Left colon (tissue), 2 donors: ENCODE data around the gene HOXB4. TPM values are rescaled to one million over a fixed set of nuclear protein-coding genes. Genes with fewer than 3 reads are reported as not detected.
A peak's percentile ranks its signal among the peaks of the same experiment; 100 is the strongest.
"Not testable (repeated sequence)": the region's sequence is repeated elsewhere in the genome, so short reads cannot be mapped to it uniquely, and the experiment has no call there.

Source experiments
- ATAC-seq: fragments of 200-7000 bp; cut with Tn5 transposase; one replicate; pipeline ENCODE4 v1.9.1; 2020; ENCODE audit warnings: mild to moderate bottlenecking, moderate library complexity
- DNase-seq, 2 donors: peaks; one replicate each; pipeline ENCODE4 v3.0.0-alpha.2; 2020
- intact Hi-C, 2 donors: fragments of 100-400 bp; cut with DNase I in 1 of 2; cut with micrococcal nuclease in 1 of 2; formaldehyde crosslinking; loops; one replicate each; pipeline versions ENCODE4 v1.11.2 to v1.14.0; 2022; cut with DNase I, micrococcal nuclease
- total RNA-seq, 2 donors: library from RNA; stranded (reverse); fragmentation: NEBNext Ultra II Directional; extraction: Animal tissue kit (Norgen Biotek cat#: 25700); gene quantifications; one replicate each; pipeline ENCODE4 v1.2.1, GENCODE V29; 2021
- donor health status: DM: no; HTN: no; CAD: no.
- donor health status: DM: yes; HTN: yes; CAD: no.

The HOXB4 gene
- total RNA-seq, 2 donors from 2014 or later, result 3.0 to 3.9 TPM

DNA sequence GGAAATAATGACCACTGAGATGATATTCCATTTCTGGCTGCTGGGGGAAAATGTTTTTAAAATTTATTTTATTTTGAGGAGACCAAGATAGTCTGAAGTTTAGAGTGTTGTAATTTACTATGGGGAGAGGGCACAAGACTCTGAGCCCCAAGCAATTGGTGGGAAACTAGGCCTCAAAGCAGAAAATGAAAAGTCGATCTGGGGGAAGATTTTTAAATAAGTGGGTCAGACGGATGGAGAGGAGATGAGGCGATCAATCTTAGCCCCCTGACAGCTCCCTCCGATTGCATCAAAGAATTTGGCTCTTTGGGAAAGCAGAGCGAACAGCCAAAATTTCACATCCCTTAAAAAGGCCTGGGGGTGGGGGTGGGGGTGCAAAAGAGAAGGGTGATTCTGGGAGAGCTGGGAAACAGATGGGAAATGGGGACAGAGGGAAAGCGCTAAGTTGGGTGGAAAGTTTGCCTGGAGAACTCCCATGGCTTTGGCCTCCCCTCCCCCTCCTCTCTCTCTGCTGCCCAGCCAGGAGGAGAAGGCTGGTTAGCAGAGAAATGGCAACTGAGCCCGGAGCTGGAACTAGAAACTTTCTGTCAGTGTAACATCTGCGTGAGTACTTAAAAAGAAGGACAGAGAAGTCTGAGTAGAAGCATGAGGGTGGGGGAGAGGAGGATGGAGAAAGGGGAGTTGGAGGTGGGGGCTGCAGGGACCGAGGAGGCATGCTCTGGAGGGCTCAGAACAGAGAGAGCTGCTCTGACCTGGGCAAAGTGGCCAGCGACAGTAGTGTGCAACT lies 31.8 kb downstream of the HOXB4 start:
- peak in 1 of 2 donors; percentile 41 for DNase-seq
- peak; percentile 4 for ATAC-seq
- intact Hi-C loops, result no loop called here

- DNase-seq (no peak), ATAC-seq (no peak)
- intact Hi-C loops, result no loop called here
Observed at GRCh38 chr17:48545539-48545938, 32.6 kb downstream of the HOXB4 start.

GRCh38 chr17:48545022-48545375 lies 33.2 kb downstream of the HOXB4 start, which contains the start of gene HOXB2:
Gene HOXB2, minus strand, starts transcription at chr17:48545109. Its CDS starts 198 bp downstream, at chr17:48544911.
- DNase-seq, result no peak

GRCh38 chr17:48544349-48545021 lies 33.7 kb downstream of the HOXB4 start:
- DNase-seq (peak; percentile 71 to 89), ATAC-seq (no peak)
- intact Hi-C loops, result no loop called here

More at GRCh38 chr17:48545022-48545375, 33.2 kb downstream of the HOXB4 start, which contains the start of gene HOXB2:
- intact Hi-C loops, result no loop called here
- ATAC-seq, result no peak

DNA sequence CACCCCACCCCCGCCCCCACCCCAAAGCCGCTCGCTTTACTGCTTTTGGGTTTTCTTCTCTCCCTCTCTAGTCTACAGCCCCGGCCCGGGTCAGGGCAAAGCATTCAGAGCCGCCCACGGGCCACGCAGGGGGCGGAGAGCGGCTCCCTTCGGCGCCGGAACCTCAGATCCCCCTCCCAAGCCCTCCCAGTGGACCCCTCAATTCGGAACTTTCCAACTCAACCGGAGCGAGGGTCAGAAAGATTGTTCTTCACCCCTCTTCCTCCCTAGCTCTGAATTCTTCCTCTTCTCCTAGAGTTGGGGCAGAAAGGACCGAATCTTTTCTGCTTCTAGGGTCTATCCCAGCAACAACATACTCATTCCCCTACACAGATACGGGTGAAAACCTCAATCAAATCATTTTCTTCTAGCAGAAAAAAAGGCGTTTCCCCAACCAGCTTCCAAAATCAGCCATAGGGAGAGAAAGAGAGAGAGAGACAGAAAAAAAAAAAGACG lies 34.2 kb downstream of the HOXB4 start:
- intact Hi-C loops, result no loop called here
- peak; percentile 11 for ATAC-seq

GRCh38 chr17:48543107-48543853 lies 34.9 kb downstream of the HOXB4 start:
- ATAC-seq, result peak; percentile 77
- intact Hi-C loops, result no loop called here
- peak in 1 of 2 donors; percentile 60 for DNase-seq

More for the DNA sequence above, 34.2 kb downstream of the HOXB4 start:
- no peak for DNase-seq

- no peak for DNase-seq
- peak; percentile 8 for ATAC-seq
- intact Hi-C loops, result no loop called here
Observed at GRCh38 chr17:48542698-48543106, 35.4 kb downstream of the HOXB4 start.

GRCh38 chr17:48542114-48542656 lies 36.0 kb downstream of the HOXB4 start:
- intact Hi-C loops, result no loop called here
- DNase-seq, result no peak
- no peak for ATAC-seq

GRCh38 chr17:48541577-48542113 lies 36.5 kb downstream of the HOXB4 start:
- no peak for DNase-seq
- intact Hi-C loops, result no loop called here
- ATAC-seq, result no peak

GRCh38 chr17:48541036-48541576 lies 37.0 kb downstream of the HOXB4 start:
- intact Hi-C loops, result no loop called here
- DNase-seq, result no peak
- ATAC-seq, result no peak

DNA sequence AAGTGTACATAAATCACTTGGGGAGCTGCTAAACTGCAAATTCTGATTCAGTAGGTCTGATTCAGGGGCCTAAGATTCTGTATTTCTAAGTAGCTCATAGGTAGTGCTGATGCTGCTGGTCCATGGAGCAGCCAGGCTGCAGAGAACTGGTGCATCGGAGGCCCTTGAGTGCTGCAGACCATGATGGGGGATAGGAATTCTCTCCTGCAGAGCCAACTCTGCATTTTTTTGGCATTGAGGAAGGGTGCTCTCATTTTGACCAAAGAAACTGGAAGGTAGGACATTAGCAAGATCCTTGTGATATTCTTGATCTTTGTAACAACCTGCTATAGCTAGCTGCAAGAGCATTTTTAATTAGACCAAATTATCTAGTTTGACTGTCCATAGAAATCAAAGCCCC lies 37.9 kb downstream of the HOXB4 start:
- intact Hi-C loops, result no loop called here
- no peak for ATAC-seq
- no peak for DNase-seq

- DNase-seq (no peak), ATAC-seq (no peak)
- intact Hi-C loops, result no loop called here
Observed at GRCh38 chr17:48539177-48539576, 39.0 kb downstream of the HOXB4 start.

DNA sequence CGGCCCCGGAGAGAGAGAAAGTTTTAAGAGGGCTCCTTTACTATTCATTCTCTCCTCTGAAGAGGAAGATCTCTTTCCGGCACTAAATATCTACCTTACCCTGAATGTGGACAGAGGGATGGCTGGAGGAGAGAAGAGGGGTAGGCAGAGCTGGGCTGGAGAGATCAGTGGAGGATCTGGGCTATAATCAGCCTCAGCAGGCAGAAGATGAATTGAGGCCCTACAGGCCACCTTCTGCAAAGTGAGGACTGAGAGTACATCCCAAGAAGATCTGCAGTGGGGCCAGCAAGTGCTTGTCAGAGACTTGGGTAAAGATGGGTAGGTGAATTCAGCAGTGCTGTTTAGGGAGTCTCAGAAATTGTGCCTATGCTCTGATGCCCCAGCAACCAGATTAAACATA lies 40.8 kb downstream of the HOXB4 start:
- ATAC-seq (no peak), DNase-seq (no peak)
- intact Hi-C loops, result no loop called here

DNA sequence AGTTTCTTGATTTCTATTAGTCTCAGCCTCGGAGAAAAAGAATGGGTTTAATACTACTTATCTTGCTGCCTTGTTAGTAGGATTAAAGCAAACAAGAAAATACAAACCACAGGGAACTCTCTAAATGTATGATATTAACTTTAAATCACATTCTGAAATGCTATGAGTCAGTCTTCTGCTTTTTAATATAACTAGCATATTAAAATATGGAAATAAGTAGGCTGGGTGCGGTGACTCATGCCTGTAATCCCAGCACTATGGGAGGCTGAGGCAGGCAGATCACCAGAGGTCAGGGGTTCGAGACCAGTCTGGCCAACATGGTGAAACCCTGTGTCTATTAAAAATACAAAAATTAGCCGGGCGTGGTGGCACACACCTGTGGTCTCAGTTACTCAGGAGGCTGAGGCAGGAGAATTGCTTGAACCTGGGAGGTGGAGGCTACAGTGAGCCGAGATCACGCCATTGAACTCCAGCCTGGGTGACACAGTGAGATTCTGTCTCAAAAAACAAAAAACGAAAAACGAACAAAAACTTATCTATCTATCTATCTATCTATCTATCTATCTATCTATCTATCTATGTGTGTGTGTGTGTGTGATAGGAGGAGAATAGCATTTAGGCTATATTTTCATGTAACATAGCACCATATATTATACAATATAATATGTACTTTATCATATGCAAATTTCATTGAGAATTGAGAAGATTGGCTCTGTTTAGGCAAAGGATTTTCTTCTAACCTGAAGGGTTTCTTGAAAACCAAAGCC lies 42.2 kb downstream of the HOXB4 start:
- ATAC-seq, DNase-seq, intact Hi-C loops: not testable (repeated sequence)

DNA sequence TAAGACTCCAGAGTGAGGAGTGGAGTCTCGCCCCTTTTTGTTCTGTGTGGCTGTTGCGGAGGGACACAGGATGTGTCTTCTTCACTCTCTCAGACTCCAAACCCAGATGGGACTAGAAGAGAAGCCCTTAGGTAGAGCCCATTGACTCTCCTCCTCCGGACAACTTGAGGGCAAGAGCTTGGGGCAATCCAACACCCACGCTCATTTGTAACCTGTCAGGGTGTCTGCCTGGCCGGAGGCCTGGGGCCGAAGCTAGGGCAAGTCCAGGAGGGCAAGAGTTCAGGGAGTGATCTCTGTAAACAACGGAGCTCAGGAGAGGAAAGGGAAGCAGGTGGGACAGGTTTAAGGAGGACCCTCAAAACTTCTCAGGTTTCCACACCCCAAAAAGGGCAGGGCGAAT lies 45.9 kb downstream of the HOXB4 start:
- ATAC-seq, result no peak
- DNase-seq, result no peak
- intact Hi-C loops, result no loop called here

DNA sequence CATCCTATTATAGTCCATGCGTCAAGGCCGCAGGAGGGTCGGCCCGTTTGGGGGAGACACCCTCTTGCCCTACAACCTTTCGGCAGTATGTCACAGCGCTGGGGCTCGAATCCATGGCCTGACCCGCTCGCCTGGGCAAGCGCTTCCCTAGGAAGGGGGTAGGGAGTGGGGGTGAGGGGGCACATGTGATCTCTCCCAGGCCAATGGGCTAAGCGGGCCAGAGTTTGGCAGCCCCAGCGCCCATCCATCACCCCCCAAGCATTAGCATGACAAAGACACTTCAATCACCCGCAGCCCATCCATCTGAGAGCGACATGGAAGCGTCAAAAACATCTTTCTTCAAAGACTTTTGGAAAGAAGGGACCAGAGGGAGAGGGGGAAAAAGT lies 47.3 kb downstream of the HOXB4 start, which contains the start of gene HOXB1:
Gene HOXB1, minus strand, starts transcription at position 125 of the 386 bp plus-strand sequence. Its CDS starts 107 bp downstream, at position 18.
- intact Hi-C loops, result no loop called here
- no peak for DNase-seq
- ATAC-seq, result no peak

GRCh38 chr17:48530208-48530886 lies 47.8 kb downstream of the HOXB4 start:
- DNase-seq (no peak), ATAC-seq (no peak)
- intact Hi-C loops, result no loop called here
